ENCODE data around the gene TAF5L. TPM values are rescaled to one million over a fixed set of nuclear protein-coding genes. Genes with fewer than 3 reads are reported as not detected.

The TAF5L gene
- total and polyA plus RNA-seq, 2 of the 8 experiments (the other 6 are each of a cell fraction or from before 2014, with no cell fraction given): 17.7 to 23.3 TPM

- TF ChIP-seq TAF1 (IDR thresholded peaks at IDR 0.05; ENCODE audit: low read depth, low read length) (no peak), CHD2 (IDR thresholded peaks at IDR 0.05; ENCODE audit: low read length) (no peak), CBX8 (IDR thresholded peaks at IDR 0.05; ENCODE audit: borderline replicate concordance, low read depth, low read length) (no peak), JUND (IDR thresholded peaks at IDR 0.05; ENCODE audit: low read length) (no peak)
Measured at GRCh38 chr1:229674042-229674441, 48.1 kb upstream of the TAF5L start (continued).
